Thoracic aorta (tissue), 2 donors: ENCODE data around the gene BMP8B. TPM values are rescaled to one million over a fixed set of nuclear protein-coding genes. Genes with fewer than 3 reads are reported as not detected.
"Not testable (repeated sequence)": the region's sequence is repeated elsewhere in the genome, so short reads cannot be mapped to it uniquely, and the experiment has no call there.

Experiments used
- ATAC-seq: fragments of 150-250 bp; one replicate; pipeline ENCODE4 v1.8.0; 2017; ENCODE audit warnings: low read depth; ENCODE audit not compliant: insufficient number of reproducible peaks, low FRiP score
- DNase-seq: peaks from one replicate; pipeline ENCODE4 v3.0.0-alpha.2; 2020; ENCODE audit warnings: low spot score
- H3K27ac ChIP-seq, 2 donors: fragments of 200-600 bp; sonication (generic); 1 replicate in 1 of 2; 2 replicates in 1 of 2; pipeline ENCODE4 v1.5.1; 2016; ENCODE audit warnings: mild to moderate bottlenecking in 2 of 2, moderate library complexity in 2 of 2
- H3K27me3 ChIP-seq: fragments of 200-600 bp; sonication (generic); replicated peaks from 2 replicates; pipeline ENCODE4 v1.6.0; 2016; ENCODE audit warnings: mild to moderate bottlenecking; ENCODE audit not compliant: insufficient read depth
- H3K36me3 ChIP-seq: fragments of 200-600 bp; sonication (generic); one replicate; pipeline ENCODE4 v1.5.1; 2016
- H3K4me1 ChIP-seq, 2 donors: fragments of 200-600 bp; sonication (generic); 1 replicate in 1 of 2; 2 replicates in 1 of 2; pipeline versions ENCODE4 v1.5.1 to v1.6.0; 2016; ENCODE audit warnings: low read depth in 2 of 2, mild to moderate bottlenecking in 1 of 2; ENCODE audit not compliant: control insufficient read depth in 1 of 2
- H3K4me3 ChIP-seq: fragments of 200-600 bp; sonication (generic); 2 replicates; pipeline ENCODE4 v1.5.1; 2016; ENCODE audit warnings: mild to moderate bottlenecking
- H3K9me3 ChIP-seq: fragments of 200-600 bp; sonication (generic); 2 replicates; pipeline ENCODE4 v1.5.1; 2016
- CTCF ChIP-seq: fragments of 200-600 bp; sonication (generic); IDR thresholded peaks from one replicate; pipeline ENCODE4 v1.5.1; 2019; ENCODE audit warnings: antibody characterized with exemption
- total RNA-seq, 2 donors: library from RNA; depleted of rRNA; stranded (reverse); fragments of >200 nt; gene quantifications; one replicate each; pipeline versions ENCODE4 v1.1.0 to v1.2.3, GENCODE V29; 2016

The BMP8B gene
- total RNA-seq, 2 donors from 2014 or later: 0.27 to 2.5 TPM

GRCh38 chr1:39766466-39766865 lies 22.2 kb downstream of the BMP8B start:
- H3K9me3 ChIP-seq, H3K36me3 ChIP-seq, ATAC-seq: not testable (repeated sequence)

GRCh38 chr1:39764512-39764911 lies 24.2 kb downstream of the BMP8B start:
- ATAC-seq, H3K4me3 ChIP-seq, H3K27me3 ChIP-seq, H3K27ac ChIP-seq, DNase-seq, H3K9me3 ChIP-seq, H3K4me1 ChIP-seq: not testable (repeated sequence)
- peaks cover 14% of the 10 kb centered on the region for H3K36me3 ChIP-seq

More at GRCh38 chr1:39766466-39766865, 22.2 kb downstream of the BMP8B start:
- not testable (repeated sequence) for DNase-seq, H3K27ac ChIP-seq, H3K27me3 ChIP-seq, H3K4me1 ChIP-seq, H3K4me3 ChIP-seq

- not testable (repeated sequence) for H3K4me1 ChIP-seq, H3K4me3 ChIP-seq, H3K27ac ChIP-seq, DNase-seq, ATAC-seq, H3K27me3 ChIP-seq, H3K9me3 ChIP-seq
- peaks cover 22% of the 10 kb centered on the region for H3K36me3 ChIP-seq
Observed at GRCh38 chr1:39763619-39764374, 24.9 kb downstream of the BMP8B start.

GRCh38 chr1:39762550-39763540 lies 25.8 kb downstream of the BMP8B start:
- H3K36me3 ChIP-seq: peaks cover 27% of the 10 kb centered on the region
- DNase-seq: no peak
- ATAC-seq: no peak

DNA sequence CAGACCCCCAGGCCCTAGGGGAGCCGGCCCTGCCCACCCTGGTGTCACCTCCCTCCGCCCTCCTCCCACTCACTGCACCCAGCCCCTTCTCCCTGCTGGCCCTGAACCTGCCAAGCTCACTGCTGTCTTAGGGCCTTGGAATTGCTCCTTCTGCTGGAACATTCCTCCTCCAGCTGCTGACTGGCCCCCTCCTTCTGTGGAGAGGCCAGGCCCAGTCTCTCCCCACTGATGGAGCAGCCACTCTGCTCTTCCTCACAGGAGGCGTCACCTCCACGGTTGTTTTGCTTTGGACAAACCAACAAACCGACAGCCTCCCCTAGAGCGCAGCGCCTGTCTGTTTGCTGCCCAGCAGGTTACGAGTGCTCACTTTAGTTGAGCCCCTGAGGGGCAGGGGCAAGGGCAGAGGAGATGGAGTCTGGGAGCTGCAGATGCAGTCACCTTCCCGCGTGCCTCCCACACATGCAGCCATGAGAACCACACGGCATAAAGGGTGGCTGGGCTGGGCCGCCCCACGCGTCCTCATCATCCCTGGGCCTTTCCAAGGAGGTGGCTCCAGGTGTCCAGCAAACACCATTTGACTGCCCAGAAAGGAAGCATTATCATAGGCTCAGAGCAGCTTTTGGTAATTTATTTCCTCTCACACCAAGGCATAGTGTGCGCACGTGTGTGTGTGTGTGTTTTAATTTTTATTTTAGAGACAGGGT lies 27.0 kb downstream of the BMP8B start:
- TF ChIP-seq CTCF: no peak
- H3K4me1 ChIP-seq: no peaks in the 10 kb centered on the region
- H3K36me3 ChIP-seq: peaks cover 27% of the 10 kb centered on the region
- no peak for ATAC-seq
- no peak overlapping the region for H3K4me3 ChIP-seq
- H3K9me3 ChIP-seq: no peaks in the 10 kb centered on the region
- no peak for DNase-seq
- H3K27ac ChIP-seq: no peak overlapping the region
- H3K27me3 ChIP-seq: no peaks in the 10 kb centered on the region

More at GRCh38 chr1:39762550-39763540, 25.8 kb downstream of the BMP8B start:
- Histone ChIP-seq H3K27ac (no peak overlapping the region), H3K27me3 (no peaks in the 10 kb centered on the region), H3K4me3 (no peak overlapping the region), H3K9me3 (no peaks in the 10 kb centered on the region), H3K4me1 (no peaks in the 10 kb centered on the region)
- no peak for TF ChIP-seq CTCF

DNA sequence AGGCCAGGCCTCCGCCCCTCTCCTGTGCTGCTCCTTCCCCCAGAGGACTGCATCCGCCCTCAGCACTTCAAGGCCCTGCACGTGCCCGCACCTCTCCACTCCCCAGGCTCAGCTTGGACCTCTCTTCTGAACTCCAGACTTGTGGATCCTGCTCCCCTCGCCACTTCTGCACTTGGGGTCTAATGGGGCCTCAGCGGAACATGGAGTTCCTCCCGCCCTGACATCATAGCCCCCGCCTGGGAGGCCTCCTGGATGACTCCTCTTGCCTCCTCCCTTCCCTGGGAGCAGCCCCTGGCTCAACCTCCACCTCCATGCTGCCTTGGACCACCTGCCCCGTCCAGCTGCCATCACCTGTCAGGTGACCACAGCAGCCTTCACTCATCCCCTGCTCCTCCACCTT lies 27.6 kb downstream of the BMP8B start:
- no peak for TF ChIP-seq CTCF
- Histone ChIP-seq H3K36me3 (peaks cover 30% of the 10 kb centered on the region), H3K4me1 (no peaks in the 10 kb centered on the region), H3K27me3 (no peaks in the 10 kb centered on the region), H3K4me3 (no peak overlapping the region), H3K27ac (no peak overlapping the region), H3K9me3 (no peaks in the 10 kb centered on the region)
- DNase-seq: no peak
- ATAC-seq: no peak
